Esophagus squamous epithelium (tissue), 5 donors: ENCODE data around the gene CEP20. TPM values are rescaled to one million over a fixed set of nuclear protein-coding genes. Genes with fewer than 3 reads are reported as not detected.
A peak's percentile ranks its signal among the peaks of the same experiment; 100 is the strongest.

ENCODE experiments used
- DNase-seq: peaks from one replicate; lab custom pipeline; 2025; lab: John Stamatoyannopoulos, UW
- H3K27ac ChIP-seq, 4 donors: fragments of 200-600 bp; sonication (generic); one replicate each; pipeline ENCODE4 v1.5.1; 2016 to 2019; ENCODE audit warnings: mild to moderate bottlenecking in 1 of 4
- H3K27me3 ChIP-seq, 4 donors: fragments of 200-600 bp; sonication (generic); 1 replicate in 3 of 4; 2 replicates in 1 of 4; pipeline versions ENCODE4 v1.5.1 to v1.6.0; 2017 to 2021; ENCODE audit warnings: antibody characterized with exemption in 1 of 4
- H3K36me3 ChIP-seq, 3 donors: fragments of 200-600 bp; sonication (generic); one replicate each; pipeline ENCODE4 v1.5.1; 2016 to 2019
- H3K4me1 ChIP-seq, 3 donors: fragments of 200-600 bp; sonication (generic); one replicate each; pipeline ENCODE4 v1.5.1; 2017 to 2019
- H3K4me3 ChIP-seq, 4 donors: fragments of 200-600 bp; sonication (generic); 1 replicate in 3 of 4; 2 replicates in 1 of 4; pipeline ENCODE4 v1.5.1; 2016 to 2019; ENCODE audit warnings: mild to moderate bottlenecking in 2 of 4, moderate library complexity in 1 of 4
- H3K9me3 ChIP-seq, 3 donors: fragments of 200-600 bp; sonication (generic); one replicate each; pipeline ENCODE4 v1.5.1; 2016 to 2019
- CTCF ChIP-seq, 6 experiments: fragments of 450-650 bp in 4 of 6; fragments of 200-600 bp in 2 of 6; sonication (generic) in 2 of 6; IDR thresholded peaks; one replicate each; pipeline ENCODE4 v1.5.1; 2016 to 2019; ENCODE audit warnings: antibody characterized with exemption in 6 of 6, mild to moderate bottlenecking in 4 of 6, moderate library complexity in 4 of 6
- POLR2A ChIP-seq, 4 donors: fragments of 450-650 bp; IDR thresholded peaks; one replicate each; pipeline ENCODE4 v1.6.1; 2017; ENCODE audit warnings: antibody characterized with exemption in 4 of 4, mild to moderate bottlenecking in 4 of 4, moderate library complexity in 3 of 4
- WGBS, 2 donors: methylation state at CpG; one replicate each; pipeline ENCODE4 v1.1.5; 2018; 5-methylcytosine and 5-hydroxymethylcytosine counted together
- intact Hi-C: fragments of 100-400 bp; cut with DNase I; formaldehyde crosslinking; loops from one replicate; pipeline ENCODE4 v1.15.0; 2022
- total RNA-seq, 4 donors: library from RNA; depleted of rRNA; stranded (reverse); fragments of >200 nt; gene quantifications; one replicate each; pipeline ENCODE4 v1.1.0, GENCODE V29; 2016
- donor health status: DM: yes; HTN: yes; CAD: no.

The CEP20 gene
- total RNA-seq, 4 donors from 2014 or later: 36.1 to 74.3 (median 42.5) TPM

GRCh38 chr16:15906439-15906838 lies 18.0 kb upstream of the CEP20 start:
- H3K9me3 ChIP-seq: peaks cover 0 to 4% (median 0%) of the 10 kb centered on the region in 3 donors
- peaks cover 0 to 2% (median under 1%) of the 10 kb centered on the region in 3 donors for H3K4me1 ChIP-seq
- intact Hi-C loops: no loop called here
- WGBS, 2 donors: 74 to 90% methylated on average over 2 of the region's 2 CpGs
- TF ChIP-seq CTCF (IDR thresholded peaks at IDR 0.05) (no peak), POLR2A (IDR thresholded peaks at IDR 0.05) (no peak)
- no peaks in the 10 kb centered on the region for H3K36me3 ChIP-seq
- no peak for DNase-seq
- H3K27ac ChIP-seq: no peak overlapping the region
- no peak overlapping the region for H3K4me3 ChIP-seq
- no peaks in the 10 kb centered on the region for H3K27me3 ChIP-seq

GRCh38 chr16:15903960-15904359 lies 15.6 kb upstream of the CEP20 start:
- intact Hi-C loops: no loop called here
- H3K4me3 ChIP-seq: no peak overlapping the region
- 83 to 95% methylated on average over 5 of the region's 5 CpGs for WGBS, 2 donors
- DNase-seq: no peak
- TF ChIP-seq POLR2A (IDR thresholded peaks at IDR 0.05): no peak
- no peak for TF ChIP-seq CTCF (IDR thresholded peaks at IDR 0.05)
- H3K27ac ChIP-seq: no peak overlapping the region
- peaks cover 5 to 26% (median 8%) of the 10 kb centered on the region in 3 donors for H3K4me1 ChIP-seq
- peaks cover 0 to 4% (median 0%) of the 10 kb centered on the region in 3 donors for H3K9me3 ChIP-seq
- H3K36me3 ChIP-seq: no peaks in the 10 kb centered on the region
- no peaks in the 10 kb centered on the region for H3K27me3 ChIP-seq

- no peak for DNase-seq
Measured at GRCh38 chr16:15900901-15901500, 12.6 kb upstream of the CEP20 start.

GRCh38 chr16:15900357-15900756 lies 12.0 kb upstream of the CEP20 start:
- Histone ChIP-seq H3K27me3 (no peaks in the 10 kb centered on the region), H3K27ac (peak overlapping the region; percentile 2 to 79 (median 73)), H3K36me3 (no peaks in the 10 kb centered on the region), H3K4me3 (no peak overlapping the region), H3K4me1 (peaks cover 5 to 53% (median 11%) of the 10 kb centered on the region in 3 donors), H3K9me3 (no peaks in the 10 kb centered on the region)
- intact Hi-C loops: no loop called here
- 36 to 54% methylated on average over 3 of the region's 3 CpGs for WGBS, 2 donors
- DNase-seq: no peak
- no peak for TF ChIP-seq CTCF (IDR thresholded peaks at IDR 0.05)
- no peak for TF ChIP-seq POLR2A (IDR thresholded peaks at IDR 0.05)

More at GRCh38 chr16:15900901-15901500, 12.6 kb upstream of the CEP20 start:
- Histone ChIP-seq H3K4me3 (no peak overlapping the region), H3K27me3 (no peaks in the 10 kb centered on the region), H3K9me3 (no peaks in the 10 kb centered on the region), H3K4me1 (peaks cover 5 to 47% (median 8%) of the 10 kb centered on the region in 3 donors), H3K27ac (peak overlapping the region; percentile 2 to 79 (median 73)), H3K36me3 (no peaks in the 10 kb centered on the region)
- 26 to 39% methylated on average over 6 of the region's 6 CpGs for WGBS, 2 donors
- intact Hi-C loops: no loop called here
- TF ChIP-seq CTCF (IDR thresholded peaks at IDR 0.05) (no peak), POLR2A (IDR thresholded peaks at IDR 0.05) (no peak)

GRCh38 chr16:15899538-15900100 lies 11.2 kb upstream of the CEP20 start:
- no peak for DNase-seq
- no peak overlapping the region for H3K4me3 ChIP-seq
- peak overlapping the region; percentile 68 to 79 (median 74) for H3K27ac ChIP-seq
- H3K4me1 ChIP-seq: peaks cover 7 to 61% (median 12%) of the 10 kb centered on the region in 3 donors
- H3K36me3 ChIP-seq: no peaks in the 10 kb centered on the region
- TF ChIP-seq CTCF (IDR thresholded peaks at IDR 0.05) (no peak), POLR2A (IDR thresholded peaks at IDR 0.05) (peak in 2 of 4 donors; percentile 47 to 54)
- H3K27me3 ChIP-seq: no peaks in the 10 kb centered on the region
- intact Hi-C loops: no loop called here
- no peaks in the 10 kb centered on the region for H3K9me3 ChIP-seq
- WGBS, 2 donors: 33 to 38% methylated on average over 8 of the region's 9 CpGs
